UCSD-AML1 (cell line): Measurements from ENCODE around the gene EGFLAM.
"Not testable (repeated sequence)": the region's sequence is repeated elsewhere in the genome, so short reads cannot be mapped to it uniquely, and the experiment has no call there.

Experiments used
- DNase-seq: peaks from one replicate; lab custom pipeline; 2025; ENCODE audit not compliant: unreplicated experiment; lab: John Stamatoyannopoulos, UW

Gene EGFLAM

DNA sequence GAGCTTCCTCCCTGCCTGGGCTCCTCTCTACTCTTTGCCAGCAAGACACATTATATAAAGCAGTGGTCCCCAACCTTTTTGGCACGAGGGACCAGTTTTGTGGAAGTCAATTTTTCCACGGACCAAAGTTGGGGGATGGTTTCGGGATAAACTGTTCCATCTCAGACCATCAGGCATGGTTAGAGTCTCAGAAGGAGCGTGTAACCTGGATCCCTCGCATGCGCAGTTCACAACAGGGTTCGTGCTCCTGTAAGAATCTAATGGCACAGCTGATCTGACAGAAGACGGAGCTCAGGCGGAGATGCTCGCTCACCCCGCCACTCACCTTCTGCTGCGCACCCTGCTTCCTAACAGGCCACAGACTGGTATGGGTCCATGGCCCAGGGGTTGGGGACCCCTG lies 155.3 kb downstream of the EGFLAM start:
- no peak for DNase-seq

GRCh38 chr5:38414348-38414747 lies 156.0 kb downstream of the EGFLAM start:
- no peak for DNase-seq

DNA sequence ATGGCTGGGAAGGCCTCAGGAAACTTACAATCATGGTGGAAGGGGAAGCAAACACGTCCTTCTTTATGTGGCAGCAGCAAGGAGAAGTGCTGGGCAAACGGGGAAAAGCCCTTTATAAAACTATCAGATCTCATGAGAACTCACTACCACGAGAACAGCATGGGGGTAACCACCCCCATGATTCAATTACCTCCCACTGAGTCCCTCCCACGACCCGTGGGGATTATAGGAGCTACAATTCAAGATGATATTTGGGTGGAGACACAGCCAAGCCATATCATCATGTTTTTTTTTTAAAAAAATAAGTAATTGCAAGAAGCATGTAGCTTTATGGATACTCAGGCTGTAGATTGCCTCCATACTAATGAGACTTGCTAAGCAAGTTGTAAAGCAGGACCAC lies 157.4 kb downstream of the EGFLAM start:
- not testable (repeated sequence) for DNase-seq

DNA sequence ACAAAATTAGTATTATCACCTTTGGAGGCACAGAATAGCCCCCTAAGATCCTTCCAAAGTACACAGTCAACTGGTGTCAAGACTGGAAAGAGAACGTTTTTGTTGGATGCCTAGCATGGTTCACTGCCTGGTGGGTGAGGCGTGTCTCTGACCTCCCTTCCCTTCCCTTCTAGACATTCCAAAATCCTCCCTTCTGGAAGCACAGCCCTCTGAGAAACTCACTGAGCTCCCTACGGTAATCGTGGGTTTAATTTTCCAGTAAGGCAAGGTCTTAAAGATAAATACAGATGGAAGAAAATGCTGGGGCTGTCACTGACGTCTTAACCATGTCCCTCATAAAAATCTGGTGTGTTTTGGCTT lies 159.3 kb downstream of the EGFLAM start:
- no peak for DNase-seq

GRCh38 chr5:38420246-38420645 lies 161.9 kb downstream of the EGFLAM start:
- DNase-seq: no peak

DNA sequence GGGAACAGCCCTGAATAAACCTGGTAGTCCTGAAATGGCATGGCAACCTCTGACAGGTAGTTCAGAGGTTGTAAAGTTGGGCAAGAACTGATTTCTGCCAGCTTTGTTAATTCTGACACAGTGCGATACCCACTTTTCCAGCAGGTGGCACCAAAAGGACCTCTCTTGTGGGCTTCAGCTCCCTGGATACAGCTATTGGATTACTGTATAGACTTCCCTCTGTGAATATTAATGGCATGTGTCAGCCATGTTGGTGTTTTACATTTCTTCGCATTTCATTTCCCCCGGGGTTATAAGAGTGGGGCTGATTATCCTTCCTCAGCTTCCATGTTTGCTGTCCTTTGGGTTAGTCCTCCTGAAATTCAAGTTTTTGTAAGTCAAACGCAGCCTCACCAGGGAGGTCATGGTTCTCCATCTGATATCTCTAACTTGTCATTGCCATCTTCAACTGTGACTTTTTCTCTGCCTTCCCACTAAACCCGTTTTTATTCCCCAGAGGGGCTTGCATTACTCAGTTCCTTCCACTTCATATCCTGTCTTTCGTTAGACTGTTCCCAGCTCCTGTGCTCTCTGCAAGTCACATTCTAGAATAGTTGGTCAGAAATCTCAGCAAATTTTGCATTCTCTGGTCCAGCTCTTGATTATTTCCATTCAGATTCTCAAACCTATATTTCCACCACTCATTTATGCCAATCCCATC lies 162.5 kb downstream of the EGFLAM start:
- peak; percentile 37 for DNase-seq

- DNase-seq: no peak
Observed at GRCh38 chr5:38422622-38423021, 164.3 kb downstream of the EGFLAM start.

- no peak for DNase-seq
Observed at GRCh38 chr5:38423276-38424147, 165.2 kb downstream of the EGFLAM start.

GRCh38 chr5:38424148-38425060 lies 166.0 kb downstream of the EGFLAM start:
- DNase-seq: no peak

- no peak for DNase-seq
Observed at GRCh38 chr5:38426490-38426889, 168.1 kb downstream of the EGFLAM start.

DNA sequence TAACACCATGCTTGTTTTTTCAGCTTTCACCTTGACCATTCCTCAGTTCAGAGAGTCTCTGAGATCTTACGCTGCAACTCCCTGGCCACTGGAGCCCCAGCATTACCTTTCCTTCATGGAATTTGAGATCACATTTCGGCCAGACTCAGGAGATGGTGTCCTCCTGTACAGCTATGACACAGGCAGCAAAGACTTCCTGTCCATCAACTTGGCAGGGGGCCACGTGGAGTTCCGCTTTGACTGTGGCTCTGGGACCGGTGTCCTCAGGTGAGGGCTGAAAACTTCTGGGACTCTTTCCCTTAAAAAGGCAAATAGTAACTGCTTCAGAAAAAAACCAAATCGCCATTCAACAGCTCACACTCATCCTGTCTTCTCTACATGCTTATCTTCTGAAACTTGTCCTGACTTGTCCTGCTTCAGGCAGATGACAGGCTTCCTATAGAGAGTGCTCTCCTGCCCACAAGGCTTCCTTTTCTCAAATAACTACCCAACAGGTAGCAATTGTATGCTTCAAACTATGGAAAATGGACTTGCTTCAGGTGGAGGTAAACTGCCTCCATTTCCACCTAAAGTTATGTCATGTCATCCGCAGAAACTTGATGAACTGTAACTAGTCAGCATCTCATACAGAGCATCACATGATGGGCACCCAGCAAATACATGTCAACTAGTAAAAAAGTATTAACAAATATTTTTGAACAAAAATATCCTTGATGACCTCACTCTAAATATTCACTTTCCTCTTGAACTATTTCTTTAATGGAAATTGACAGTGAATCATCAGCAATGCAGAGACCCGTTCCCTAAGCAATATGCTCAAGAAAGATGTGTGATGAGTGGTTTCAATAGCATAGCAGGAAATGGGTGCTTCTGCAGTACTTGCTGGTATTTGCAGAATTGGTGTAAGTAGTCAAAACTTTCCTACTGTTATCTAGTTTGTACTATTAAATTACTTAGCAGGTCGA lies 168.9 kb downstream of the EGFLAM start:
- DNase-seq: no peak

DNA sequence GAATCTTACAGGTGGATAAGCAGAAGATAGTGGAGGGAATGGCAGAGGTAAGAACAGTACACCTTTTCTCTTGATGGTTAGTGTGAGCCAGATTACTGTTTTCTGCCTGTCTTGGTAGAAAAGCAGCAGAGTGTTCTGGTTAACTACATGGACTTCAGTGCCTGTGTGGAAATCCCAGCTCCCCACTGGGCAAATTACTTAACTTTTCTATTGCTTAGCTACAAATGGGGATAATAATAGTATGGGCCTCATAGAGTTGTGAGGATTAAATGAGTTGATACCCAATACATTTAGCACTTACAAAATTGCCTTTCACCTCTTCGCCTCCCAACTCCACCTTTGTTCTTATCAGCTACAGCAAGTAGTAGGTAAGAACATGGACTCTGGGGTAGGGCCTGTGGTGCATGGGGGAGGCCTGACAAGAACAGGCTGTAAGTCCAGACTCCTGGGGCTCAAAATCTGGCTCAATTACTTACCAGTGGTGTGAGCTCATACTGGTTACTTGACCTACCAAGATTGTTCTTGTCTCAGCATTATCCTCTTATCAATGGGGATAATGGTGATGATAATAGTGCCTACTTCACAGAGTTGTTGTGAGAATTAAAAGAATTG lies 173.0 kb downstream of the EGFLAM start:
- no peak for DNase-seq

GRCh38 chr5:38433160-38433861 lies 175.0 kb downstream of the EGFLAM start:
- DNase-seq: peak; percentile 55

GRCh38 chr5:38434966-38435705 lies 176.8 kb downstream of the EGFLAM start:
- DNase-seq: no peak

GRCh38 chr5:38438757-38439156 lies 180.4 kb downstream of the EGFLAM start:
- no peak for DNase-seq

DNA sequence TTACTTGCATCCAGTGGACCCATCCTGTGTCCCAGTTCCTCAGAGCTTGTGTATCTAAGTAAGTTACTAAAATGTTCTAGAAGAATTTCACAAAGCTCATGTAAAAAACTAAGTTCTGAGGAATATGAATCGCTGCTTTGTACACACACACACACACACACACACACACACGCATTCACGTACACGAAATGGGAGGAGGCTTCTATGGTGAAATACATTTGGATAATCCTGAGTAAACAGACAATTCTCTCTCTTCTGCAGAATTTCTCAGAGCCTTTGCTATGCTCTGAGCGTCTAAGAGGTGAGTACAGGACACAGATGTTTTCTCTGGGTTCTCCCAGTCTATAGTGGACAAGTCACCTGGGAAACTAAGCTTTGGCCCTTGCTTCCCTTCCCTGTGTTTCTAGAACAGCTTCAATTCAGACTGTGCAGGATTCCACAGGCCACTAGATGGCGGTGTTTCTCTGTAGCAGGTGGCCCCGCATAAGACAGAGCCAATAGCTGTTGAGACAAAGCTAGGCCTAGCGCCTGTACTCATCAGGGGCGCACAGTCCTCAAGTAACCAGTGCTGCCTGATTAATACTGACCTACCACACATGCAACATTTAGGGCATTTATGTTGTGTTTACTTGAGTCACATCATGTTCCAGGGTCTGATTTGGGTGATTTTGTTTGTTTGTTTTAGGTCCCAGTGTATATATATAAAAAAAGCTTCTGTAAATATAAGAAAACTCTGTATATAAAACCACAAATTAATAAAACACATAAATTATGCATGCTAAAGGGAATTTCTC lies 183.3 kb downstream of the EGFLAM start:
- DNase-seq: peak; percentile 80

DNA sequence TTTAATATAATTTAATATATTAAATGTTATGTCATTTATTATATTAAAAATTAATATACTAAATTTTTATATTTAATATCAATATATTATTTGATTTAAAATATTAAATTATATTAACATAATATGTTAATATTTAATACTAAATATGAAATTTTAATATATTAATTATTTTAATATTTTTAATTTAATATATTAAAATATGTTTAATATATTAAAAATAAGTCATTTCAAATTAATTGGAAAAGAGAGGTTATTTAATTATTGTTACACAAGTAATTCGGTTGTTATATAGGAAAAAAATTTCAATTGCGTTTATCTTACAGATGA lies 183.9 kb downstream of the EGFLAM start:
- DNase-seq: no peak

DNA sequence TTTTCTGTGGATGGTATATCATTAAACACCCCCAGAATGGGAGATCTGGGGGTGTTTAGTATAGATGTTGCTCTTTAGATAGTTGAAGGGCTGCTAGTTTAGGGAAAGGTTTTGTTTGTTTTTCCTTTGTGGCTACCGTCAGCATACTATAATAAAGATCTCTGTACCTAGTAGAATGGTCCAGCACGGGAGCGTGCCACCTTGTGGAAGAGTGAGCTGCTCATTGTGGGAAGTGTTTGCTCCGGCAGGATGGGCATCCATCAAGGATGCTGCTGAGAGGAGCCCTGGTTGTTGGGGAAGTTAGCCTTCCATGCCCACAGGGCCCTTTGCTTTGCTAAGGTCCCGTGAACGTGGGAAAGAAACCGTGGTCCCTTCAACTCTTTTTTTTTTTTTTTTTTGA lies 185.0 kb downstream of the EGFLAM start:
- DNase-seq: no peak
